Measurements from ENCODE around the gene UBD. TPM values are rescaled to one million over a fixed set of nuclear protein-coding genes. Genes with fewer than 3 reads are reported as not detected.

The UBD gene
- total and polyA plus RNA-seq, 4 donors: 2.1 to 19.4 (median 8.6) TPM

GRCh38 chr6:29510746-29511300, 48.7 kb downstream of the UBD start:
- H3K36me3 ChIP-seq (ENCODE audit: control insufficient read depth in 4 of 4, insufficient read depth in 4 of 4, low read length in 4 of 4): no peaks in the 10 kb centered on the region
- DNase-seq: no peak
- no peak overlapping the region for H3K27ac ChIP-seq (ENCODE audit: low read depth in 1 of 2, low read length in 1 of 2)
- peaks cover 0 to 3% (median 0%) of the 10 kb centered on the region in 4 donors for H3K9me3 ChIP-seq (ENCODE audit: control insufficient read depth in 4 of 4, insufficient read depth in 3 of 4, low read length in 3 of 4)
- no peak for ATAC-seq (ENCODE audit: insufficient read depth, low FRiP score)
- WGBS, 2 donors: 86 to 87% methylated on average over 2 of the region's 2 CpGs
- TF ChIP-seq, protein P1, sequence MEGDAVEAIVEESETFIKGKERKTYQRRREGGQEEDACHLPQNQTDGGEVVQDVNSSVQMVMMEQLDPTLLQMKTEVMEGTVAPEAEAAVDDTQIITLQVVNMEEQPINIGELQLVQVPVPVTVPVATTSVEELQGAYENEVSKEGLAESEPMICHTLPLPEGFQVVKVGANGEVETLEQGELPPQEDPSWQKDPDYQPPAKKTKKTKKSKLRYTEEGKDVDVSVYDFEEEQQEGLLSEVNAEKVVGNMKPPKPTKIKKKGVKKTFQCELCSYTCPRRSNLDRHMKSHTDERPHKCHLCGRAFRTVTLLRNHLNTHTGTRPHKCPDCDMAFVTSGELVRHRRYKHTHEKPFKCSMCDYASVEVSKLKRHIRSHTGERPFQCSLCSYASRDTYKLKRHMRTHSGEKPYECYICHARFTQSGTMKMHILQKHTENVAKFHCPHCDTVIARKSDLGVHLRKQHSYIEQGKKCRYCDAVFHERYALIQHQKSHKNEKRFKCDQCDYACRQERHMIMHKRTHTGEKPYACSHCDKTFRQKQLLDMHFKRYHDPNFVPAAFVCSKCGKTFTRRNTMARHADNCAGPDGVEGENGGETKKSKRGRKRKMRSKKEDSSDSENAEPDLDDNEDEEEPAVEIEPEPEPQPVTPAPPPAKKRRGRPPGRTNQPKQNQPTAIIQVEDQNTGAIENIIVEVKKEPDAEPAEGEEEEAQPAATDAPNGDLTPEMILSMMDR (IDR thresholded peaks at IDR 0.05; ENCODE audit: control extremely low read depth, extremely low read depth): no peak
- no peak overlapping the region for H3K9ac ChIP-seq (ENCODE audit: insufficient read depth in 1 of 2, low read length in 2 of 2)
- no peaks in the 10 kb centered on the region for H3K4me1 ChIP-seq (ENCODE audit: control insufficient read depth in 5 of 5, insufficient read depth in 5 of 5, low read length in 5 of 5)
- H3K4me3 ChIP-seq: no peak overlapping the region
- no peaks in the 10 kb centered on the region for H3K27me3 ChIP-seq (ENCODE audit: control insufficient read depth in 3 of 3, insufficient read depth in 3 of 3, low read length in 2 of 3)

DNA sequence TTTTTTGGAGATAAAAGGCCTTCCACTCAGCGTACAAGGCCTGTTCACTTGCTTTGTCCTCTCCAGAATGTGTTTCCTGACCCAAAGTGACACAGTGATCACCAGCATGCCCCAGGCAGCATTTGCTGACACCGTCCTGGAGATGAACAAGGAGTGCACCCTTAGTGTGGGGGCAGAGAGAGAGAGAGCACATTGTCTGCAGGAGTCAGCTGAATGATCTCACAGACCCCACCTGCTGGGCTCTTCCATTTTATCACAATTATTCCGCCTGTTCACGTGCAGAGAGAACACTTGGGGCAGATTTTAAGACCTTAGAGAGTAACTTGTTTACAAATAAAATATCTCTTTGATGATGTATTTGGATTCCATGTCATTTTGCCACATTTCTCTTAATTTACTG, 49.3 kb downstream of the UBD start:
- TF ChIP-seq, protein P1 (IDR thresholded peaks at IDR 0.05; ENCODE audit: control extremely low read depth, extremely low read depth): no peak
- H3K27ac ChIP-seq (ENCODE audit: low read depth in 1 of 2, low read length in 1 of 2): no peak overlapping the region
- no peak overlapping the region for H3K4me3 ChIP-seq
- no peak overlapping the region for H3K9ac ChIP-seq (ENCODE audit: insufficient read depth in 1 of 2, low read length in 2 of 2)
- H3K27me3 ChIP-seq (ENCODE audit: control insufficient read depth in 3 of 3, insufficient read depth in 3 of 3, low read length in 2 of 3): no peaks in the 10 kb centered on the region
- no peaks in the 10 kb centered on the region for H3K36me3 ChIP-seq (ENCODE audit: control insufficient read depth in 4 of 4, insufficient read depth in 4 of 4, low read length in 4 of 4)
- no peaks in the 10 kb centered on the region for H3K4me1 ChIP-seq (ENCODE audit: control insufficient read depth in 5 of 5, insufficient read depth in 5 of 5, low read length in 5 of 5)
- DNase-seq: no peak
- H3K9me3 ChIP-seq (ENCODE audit: control insufficient read depth in 4 of 4, insufficient read depth in 3 of 4, low read length in 3 of 4): peaks cover 0 to 3% (median 0%) of the 10 kb centered on the region in 4 donors
- 55 to 63% methylated on average over 4 of the region's 4 CpGs for WGBS, 2 donors
- no peak for ATAC-seq (ENCODE audit: insufficient read depth, low FRiP score)

- TF ChIP-seq, protein P1 (IDR thresholded peaks at IDR 0.05; ENCODE audit: control extremely low read depth, extremely low read depth): no peak
Observed at GRCh38 chr6:29509711-29510110, 49.8 kb downstream of the UBD start.

GRCh38 chr6:29509239-29509638, 50.3 kb downstream of the UBD start:
- Histone ChIP-seq H3K4me1 (ENCODE audit: control insufficient read depth in 5 of 5, insufficient read depth in 5 of 5, low read length in 5 of 5) (no peaks in the 10 kb centered on the region), H3K36me3 (ENCODE audit: control insufficient read depth in 4 of 4, insufficient read depth in 4 of 4, low read length in 4 of 4) (no peaks in the 10 kb centered on the region), H3K4me3 (no peak overlapping the region), H3K9ac (ENCODE audit: insufficient read depth in 1 of 2, low read length in 2 of 2) (no peak overlapping the region), H3K27me3 (ENCODE audit: control insufficient read depth in 3 of 3, insufficient read depth in 3 of 3, low read length in 2 of 3) (no peaks in the 10 kb centered on the region), H3K27ac (ENCODE audit: low read depth in 1 of 2, low read length in 1 of 2) (no peak overlapping the region), H3K9me3 (ENCODE audit: control insufficient read depth in 4 of 4, insufficient read depth in 3 of 4, low read length in 3 of 4) (peaks cover 0 to 2% (median 0%) of the 10 kb centered on the region in 4 donors)
- no peak for DNase-seq
- whole genome bisulfite sequencing, 2 donors: 77 to 82% methylated on average over 6 of the region's 6 CpGs
- TF ChIP-seq, protein P1 (IDR thresholded peaks at IDR 0.05; ENCODE audit: control extremely low read depth, extremely low read depth): no peak
- no peak for ATAC-seq (ENCODE audit: insufficient read depth, low FRiP score)

More at GRCh38 chr6:29509711-29510110, 49.8 kb downstream of the UBD start:
- Histone ChIP-seq H3K9ac (ENCODE audit: insufficient read depth in 1 of 2, low read length in 2 of 2) (no peak overlapping the region), H3K27me3 (ENCODE audit: control insufficient read depth in 3 of 3, insufficient read depth in 3 of 3, low read length in 2 of 3) (no peaks in the 10 kb centered on the region), H3K4me1 (ENCODE audit: control insufficient read depth in 5 of 5, insufficient read depth in 5 of 5, low read length in 5 of 5) (no peaks in the 10 kb centered on the region), H3K27ac (ENCODE audit: low read depth in 1 of 2, low read length in 1 of 2) (no peak overlapping the region), H3K36me3 (ENCODE audit: control insufficient read depth in 4 of 4, insufficient read depth in 4 of 4, low read length in 4 of 4) (no peaks in the 10 kb centered on the region), H3K4me3 (no peak overlapping the region), H3K9me3 (ENCODE audit: control insufficient read depth in 4 of 4, insufficient read depth in 3 of 4, low read length in 3 of 4) (peaks cover 0 to 2% (median 0%) of the 10 kb centered on the region in 4 donors)
- DNase-seq (no peak), ATAC-seq (ENCODE audit: insufficient read depth, low FRiP score) (no peak)
- WGBS, 2 donors: 77 to 80% methylated on average over 9 of the region's 9 CpGs
